Testis (tissue), 3 donors: Measurements from ENCODE around the gene CARD14. TPM values are rescaled to one million over a fixed set of nuclear protein-coding genes. Genes with fewer than 3 reads are reported as not detected.
A peak's percentile ranks its signal among the peaks of the same experiment; 100 is the strongest.

Experiments
- DNase-seq: peaks from one replicate; pipeline ENCODE4 v3.0.0-alpha.2; 2019
- H3K27ac ChIP-seq, 2 donors: fragments of 200-600 bp; sonication (generic); one replicate each; pipeline ENCODE4 v1.5.1; 2019
- H3K27me3 ChIP-seq: fragments of 200-600 bp; sonication (generic); one replicate; pipeline ENCODE4 v1.5.1; 2019
- H3K36me3 ChIP-seq: fragments of 200-600 bp; sonication (generic); one replicate; pipeline ENCODE4 v1.5.1; 2017; ENCODE audit warnings: low read depth; ENCODE audit errors: missing control alignments
- H3K4me1 ChIP-seq: fragments of 200-600 bp; sonication (generic); one replicate; pipeline ENCODE4 v1.5.1; 2019
- H3K4me3 ChIP-seq, 2 donors: fragments of 200-600 bp; sonication (generic); one replicate each; pipeline ENCODE4 v1.5.1; 2017 to 2019
- H3K9me3 ChIP-seq: fragments of 200-600 bp; sonication (generic); one replicate; pipeline ENCODE4 v1.5.1; 2017
- CTCF ChIP-seq, 3 experiments: fragments of 450-650 bp in 2 of 3; fragments of 200-600 bp in 1 of 3; sonication (generic) in 1 of 3; IDR thresholded peaks; one replicate each; pipeline ENCODE4 v1.5.1; 2016 to 2019; ENCODE audit warnings: antibody characterized with exemption in 3 of 3, mild to moderate bottlenecking in 2 of 3, moderate library complexity in 1 of 3
- POLR2A ChIP-seq: fragments of 450-650 bp; IDR thresholded peaks from one replicate; pipeline ENCODE4 v1.6.1; 2017; ENCODE audit warnings: antibody characterized with exemption, mild to moderate bottlenecking, moderate library complexity
- WGBS, 2 donors: methylation state at CpG; one replicate each; pipeline ENCODE4 v1.1.5; 2018; 5-methylcytosine and 5-hydroxymethylcytosine counted together
- intact Hi-C: fragments of 100-400 bp; cut with DNase I; formaldehyde crosslinking; loops from one replicate; pipeline ENCODE4 v1.15.1; 2023; ENCODE audit warnings: low total_unique reads
- polyA plus RNA-seq: library from polyadenylated mRNA; stranded (reverse); fragments of 350-450 nt; fragmentation: Illumina TruSeq; extraction: RNeasy Lipid Tissue Mini Kit (QIAGEN cat#74804); gene quantifications from one replicate; pipeline ENCODE4 v1.2.3, GENCODE V29; 2014; ENCODE audit warnings: low read depth, low replicate concordance; ENCODE audit not compliant: insufficient read depth
- total RNA-seq, 2 donors: library from RNA; depleted of rRNA; stranded (reverse); fragments of >200 nt; gene quantifications; one replicate each; pipeline ENCODE4 v1.2.3, GENCODE V29; 2016

CARD14 gene
- total and polyA plus RNA-seq, 3 donors from 2014 or later = 2.1 to 6.1 (median 3.5) TPM

GRCh38 chr17:80216473-80217456, 46.9 kb downstream of the CARD14 start:
- H3K4me3 ChIP-seq = no peak overlapping the region
- 91 to 96% methylated on average over 27 to 40 of the region's 40 CpGs for WGBS, 2 donors
- H3K36me3 ChIP-seq = no peaks in the 10 kb centered on the region
- no peak overlapping the region for H3K27ac ChIP-seq
- H3K27me3 ChIP-seq = no peaks in the 10 kb centered on the region
- H3K4me1 ChIP-seq = peaks cover 12% of the 10 kb centered on the region
- H3K9me3 ChIP-seq = no peaks in the 10 kb centered on the region
- DNase-seq = no peak
- intact Hi-C loops = no loop called here
- TF ChIP-seq CTCF (IDR thresholded peaks at IDR 0.05) (no peak), POLR2A (no peak)

- 92 to 95% methylated on average over 12 to 13 of the region's 13 CpGs for WGBS, 2 donors
- intact Hi-C loops = no loop called here
Measured at GRCh38 chr17:80217703-80218362, 48.0 kb downstream of the CARD14 start.

GRCh38 chr17:80218391-80218790, 48.6 kb downstream of the CARD14 start:
- Histone ChIP-seq H3K4me3 (no peak overlapping the region), H3K36me3 (no peaks in the 10 kb centered on the region), H3K4me1 (peaks cover 12% of the 10 kb centered on the region), H3K27ac (no peak overlapping the region), H3K27me3 (no peaks in the 10 kb centered on the region), H3K9me3 (no peaks in the 10 kb centered on the region)
- TF ChIP-seq CTCF (IDR thresholded peaks at IDR 0.05) (no peak), POLR2A (no peak)
- intact Hi-C loops = no loop called here
- WGBS, 2 donors = 91 to 92% methylated on average over 7 of the region's 7 CpGs
- DNase-seq = no peak

More at GRCh38 chr17:80217703-80218362, 48.0 kb downstream of the CARD14 start:
- no peak overlapping the region for H3K27ac ChIP-seq
- no peaks in the 10 kb centered on the region for H3K27me3 ChIP-seq
- H3K4me1 ChIP-seq = peaks cover 12% of the 10 kb centered on the region
- TF ChIP-seq CTCF (IDR thresholded peaks at IDR 0.05) (no peak), POLR2A (no peak)
- DNase-seq = no peak
- no peaks in the 10 kb centered on the region for H3K9me3 ChIP-seq
- no peak overlapping the region for H3K4me3 ChIP-seq
- no peaks in the 10 kb centered on the region for H3K36me3 ChIP-seq

GRCh38 chr17:80219013-80219762, 49.4 kb downstream of the CARD14 start:
- WGBS, 2 donors = 35 to 37% methylated on average over 15 of the region's 15 CpGs
- peak; percentile 73 for DNase-seq
- TF ChIP-seq POLR2A (no peak), CTCF (IDR thresholded peaks at IDR 0.05) (no peak)
- H3K4me3 ChIP-seq = peak overlapping the region; percentile 79 to 81
- no peaks in the 10 kb centered on the region for H3K9me3 ChIP-seq
- H3K4me1 ChIP-seq = peaks cover 12% of the 10 kb centered on the region
- intact Hi-C loops = no loop called here
- H3K27ac ChIP-seq = peak overlapping the region; percentile 86 to 87
- no peaks in the 10 kb centered on the region for H3K27me3 ChIP-seq
- H3K36me3 ChIP-seq = no peaks in the 10 kb centered on the region
